ENCODE results near the gene KCNK13.

GRCh38 chr14:90072350-90072749 lies 10.6 kb downstream of the KCNK13 start:
- no peak for TF ChIP-seq E2F5 (CRISPR knock-in tag; IDR thresholded peaks at IDR 0.05)
- no peak for TF ChIP-seq SRSF9 (IDR thresholded peaks at IDR 0.05; ENCODE audit: borderline replicate concordance, low read depth, low read length)
- no peak for TF ChIP-seq EZH2 (IDR thresholded peaks at IDR 0.05; ENCODE audit: borderline replicate concordance, low read depth, low read length)
- TF ChIP-seq EGR1 (conservative IDR thresholded peaks at IDR 0.05) = no peak
- no peak for TF ChIP-seq RAD21 (CRISPR knock-in tag; conservative IDR thresholded peaks at IDR 0.05 in 1 of 2, IDR thresholded peaks at IDR 0.05 in 1 of 2)
- no peak for TF ChIP-seq JUND (IDR thresholded peaks at IDR 0.05; ENCODE audit: borderline replicate concordance, low read depth, low read length)
- TF ChIP-seq JUND (tag; IDR thresholded peaks at IDR 0.05; ENCODE audit: borderline replicate concordance, low read depth, low read length) = no peak
- TF ChIP-seq TAF1 (IDR thresholded peaks at IDR 0.05; ENCODE audit: control insufficient read depth, extremely low read depth, insufficient read depth, low read length, severe bottlenecking) = no peak
- TF ChIP-seq MCM3 (IDR thresholded peaks at IDR 0.05) = no peak
